Ascending aorta (tissue), 2 donors: ENCODE measurements around the gene CFDP1. TPM values are rescaled to one million over a fixed set of nuclear protein-coding genes. Genes with fewer than 3 reads are reported as not detected.

Experiments used
- DNase-seq, 2 donors: peaks; one replicate each; pipeline ENCODE4 v3.0.0-alpha.2; 2019; ENCODE audit warnings: low spot score in 2 of 2
- H3K27ac ChIP-seq, 2 donors: fragments of 200-600 bp; sonication (generic); one replicate each; pipeline ENCODE4 v1.5.1; 2016 to 2017; ENCODE audit warnings: mild to moderate bottlenecking in 1 of 2
- H3K27me3 ChIP-seq: fragments of 200-600 bp; sonication (generic); one replicate; pipeline ENCODE4 v1.5.1; 2017
- H3K36me3 ChIP-seq, 2 donors: fragments of 200-600 bp; sonication (generic); one replicate each; pipeline ENCODE4 v1.5.1; 2016
- H3K4me1 ChIP-seq, 2 donors: fragments of 200-600 bp; sonication (generic); one replicate each; pipeline ENCODE4 v1.5.1; 2016 to 2017; ENCODE audit warnings: mild to moderate bottlenecking in 1 of 2
- H3K4me3 ChIP-seq, 2 donors: fragments of 200-600 bp; sonication (generic); one replicate each; pipeline ENCODE4 v1.5.1; 2016 to 2017; ENCODE audit warnings: mild to moderate bottlenecking in 1 of 2
- H3K9me3 ChIP-seq, 2 donors: fragments of 200-600 bp; sonication (generic); one replicate each; pipeline ENCODE4 v1.5.1; 2016
- CTCF ChIP-seq, 3 experiments: fragments of 200-600 bp in 2 of 3; fragments of 450-650 bp in 1 of 3; sonication (generic) in 2 of 3; IDR thresholded peaks; one replicate each; pipeline ENCODE4 v1.5.1; 2016 to 2019; ENCODE audit warnings: antibody characterized with exemption in 3 of 3, mild to moderate bottlenecking in 1 of 3, moderate library complexity in 1 of 3
- intact Hi-C: fragments of 100-400 bp; cut with DNase I; formaldehyde crosslinking; loops from one replicate; pipeline ENCODE4 v1.15.1; 2023
- total RNA-seq: library from RNA; depleted of rRNA; stranded (reverse); fragments of >200 nt; gene quantifications from one replicate; pipeline ENCODE4 v1.1.0, GENCODE V29; 2016

CFDP1 gene
- total RNA-seq, 1 donor from 2014 or later = 8.3 TPM

- Histone ChIP-seq H3K4me1 (peaks cover 45 to 66% of the 10 kb centered on the region in 2 donors), H3K9me3 (no peaks in the 10 kb centered on the region), H3K27ac (peak overlapping the region; percentile 90 to 95), H3K27me3 (no peaks in the 10 kb centered on the region), H3K36me3 (no peaks in the 10 kb centered on the region), H3K4me3 (peak overlapping the region in 1 of 2 donors; percentile 86)
- intact Hi-C loops = no loop called here
- DNase-seq = no peak
- TF ChIP-seq CTCF (IDR thresholded peaks at IDR 0.05) = no peak
These were observed 171.7 kb downstream of the CFDP1 start for GRCh38 chr16:75261590-75262078.

- H3K4me1 ChIP-seq = peaks cover 45 to 69% of the 10 kb centered on the region in 2 donors
- no peaks in the 10 kb centered on the region for H3K9me3 ChIP-seq
- TF ChIP-seq CTCF (IDR thresholded peaks at IDR 0.05) = no peak
- peak overlapping the region; percentile 90 to 95 for H3K27ac ChIP-seq
- H3K36me3 ChIP-seq = no peaks in the 10 kb centered on the region
- peak overlapping the region in 1 of 2 donors; percentile 86 for H3K4me3 ChIP-seq
- no peaks in the 10 kb centered on the region for H3K27me3 ChIP-seq
- intact Hi-C loops = no loop called here
- DNase-seq = no peak
These were observed 172.3 kb downstream of the CFDP1 start for GRCh38 chr16:75260851-75261589.

GRCh38 chr16:75258807-75259141 lies 174.5 kb downstream of the CFDP1 start:
- Histone ChIP-seq H3K4me1 (peaks cover 57 to 90% of the 10 kb centered on the region in 2 donors), H3K4me3 (no peak overlapping the region), H3K9me3 (no peaks in the 10 kb centered on the region), H3K36me3 (no peaks in the 10 kb centered on the region), H3K27ac (peak overlapping the region; percentile 15 to 94), H3K27me3 (no peaks in the 10 kb centered on the region)
- intact Hi-C loops = no loop called here
- DNase-seq = no peak
- TF ChIP-seq CTCF (IDR thresholded peaks at IDR 0.05) = no peak

GRCh38 chr16:75257886-75258806 lies 175.2 kb downstream of the CFDP1 start:
- Histone ChIP-seq H3K4me3 (no peak overlapping the region), H3K4me1 (peaks cover 54 to 94% of the 10 kb centered on the region in 2 donors), H3K27me3 (no peaks in the 10 kb centered on the region), H3K27ac (peak overlapping the region; percentile 83 to 94), H3K36me3 (no peaks in the 10 kb centered on the region), H3K9me3 (no peaks in the 10 kb centered on the region)
- no peak for TF ChIP-seq CTCF (IDR thresholded peaks at IDR 0.05)
- DNase-seq = no peak
- intact Hi-C loops = no loop called here

GRCh38 chr16:75256696-75257343 lies 176.5 kb downstream of the CFDP1 start:
- no peaks in the 10 kb centered on the region for H3K9me3 ChIP-seq
- H3K36me3 ChIP-seq = no peaks in the 10 kb centered on the region
- H3K27me3 ChIP-seq = no peaks in the 10 kb centered on the region
- peak overlapping the region; percentile 83 to 94 for H3K27ac ChIP-seq
- intact Hi-C loops = no loop called here
- DNase-seq = peak in 1 of 2 donors; percentile 79
- H3K4me1 ChIP-seq = peaks cover 54 to 94% of the 10 kb centered on the region in 2 donors
- no peak for TF ChIP-seq CTCF (IDR thresholded peaks at IDR 0.05)
- H3K4me3 ChIP-seq = peak overlapping the region; percentile 20 to 41
